Activated T-cell treated with anti-CD3 and anti-CD28 coated beads, Interleukin-2, amount 50 U/mL, for 48 hours (primary cell): Measurements from ENCODE around the gene TRIM33.
"Not testable (repeated sequence)": the region's sequence is repeated elsewhere in the genome, so short reads cannot be mapped to it uniquely, and the experiment has no call there.

Experiments
- DNase-seq, 2 experiments: peaks; one replicate each; pipeline ENCODE4 v3.0.0-alpha.2; 2020

The TRIM33 gene

GRCh38 chr1:114390960-114391359 lies 120.0 kb downstream of the TRIM33 start:
- no peak for DNase-seq

- no peak for DNase-seq
Observed at GRCh38 chr1:114390361-114390760, 120.6 kb downstream of the TRIM33 start.

DNA sequence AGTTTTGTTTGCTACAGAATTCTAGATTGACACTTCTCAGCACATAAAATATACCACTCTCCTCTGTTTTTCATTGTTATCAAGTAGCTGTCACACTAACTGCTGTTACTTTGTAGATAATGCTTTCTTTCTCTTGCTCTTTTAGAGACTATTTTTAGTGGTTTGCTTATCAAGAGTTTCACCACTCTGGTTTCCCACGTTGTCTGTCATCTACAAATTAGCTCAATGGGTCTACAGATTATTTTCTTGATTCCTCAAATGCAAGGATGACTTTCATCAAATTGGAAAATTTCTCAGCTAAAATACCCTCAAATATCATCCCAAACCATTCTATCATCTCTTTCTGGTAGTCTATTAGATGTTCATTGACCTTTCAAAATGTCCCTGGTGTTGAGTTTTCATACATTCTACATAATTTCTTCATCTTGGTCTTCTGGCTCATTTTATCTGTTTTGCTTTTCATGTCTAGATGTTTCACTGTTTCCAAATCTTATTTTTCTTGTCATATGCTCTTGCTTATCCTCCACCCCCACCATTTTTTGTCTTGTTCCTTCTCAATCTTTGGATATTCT lies 122.5 kb downstream of the TRIM33 start:
- DNase-seq, result no peak

DNA sequence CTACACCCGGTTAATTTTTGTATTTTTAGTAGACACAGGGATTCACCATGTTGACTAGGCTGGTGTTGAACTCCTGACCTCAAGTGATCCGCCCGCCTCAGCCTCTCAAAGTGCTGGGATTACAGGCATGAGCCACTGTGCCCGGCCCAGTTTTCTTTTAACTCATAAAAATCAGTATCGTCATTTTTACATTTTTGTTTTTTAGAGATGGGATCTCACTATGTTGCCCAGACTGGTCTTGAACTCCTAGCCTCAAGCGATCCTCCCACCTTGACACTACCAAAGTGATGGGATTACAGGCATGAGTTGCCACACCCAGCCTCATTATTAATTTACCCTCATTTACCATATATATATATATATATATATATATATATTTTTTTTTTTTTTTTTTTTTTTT lies 123.4 kb downstream of the TRIM33 start:
- DNase-seq, result not testable (repeated sequence)

GRCh38 chr1:114387010-114387360 lies 124.0 kb downstream of the TRIM33 start:
- DNase-seq, result no peak

GRCh38 chr1:114386129-114387009 lies 124.6 kb downstream of the TRIM33 start:
- DNase-seq, result no peak

DNA sequence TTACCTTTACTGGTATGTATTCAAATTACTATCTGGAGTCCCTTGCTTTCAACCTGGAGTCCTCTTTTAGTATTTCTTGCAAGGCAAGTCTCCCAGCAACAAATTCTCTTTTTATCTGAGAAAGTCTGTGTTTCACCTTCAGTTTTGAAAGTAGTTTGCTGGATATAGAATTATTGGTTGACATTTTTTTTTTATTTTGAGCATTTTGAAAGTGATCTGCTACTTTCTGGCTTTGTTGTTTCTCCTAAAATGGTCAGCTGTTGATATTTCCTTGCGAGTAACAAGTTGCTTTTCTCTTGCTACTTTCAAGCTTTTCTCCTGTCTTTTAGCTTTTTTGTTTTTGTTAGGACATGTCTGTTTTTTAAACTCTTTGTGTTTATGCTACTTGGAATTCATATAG lies 126.1 kb downstream of the TRIM33 start:
- DNase-seq, result no peak

GRCh38 chr1:114379987-114380386 lies 131.0 kb downstream of the TRIM33 start:
- no peak for DNase-seq

DNA sequence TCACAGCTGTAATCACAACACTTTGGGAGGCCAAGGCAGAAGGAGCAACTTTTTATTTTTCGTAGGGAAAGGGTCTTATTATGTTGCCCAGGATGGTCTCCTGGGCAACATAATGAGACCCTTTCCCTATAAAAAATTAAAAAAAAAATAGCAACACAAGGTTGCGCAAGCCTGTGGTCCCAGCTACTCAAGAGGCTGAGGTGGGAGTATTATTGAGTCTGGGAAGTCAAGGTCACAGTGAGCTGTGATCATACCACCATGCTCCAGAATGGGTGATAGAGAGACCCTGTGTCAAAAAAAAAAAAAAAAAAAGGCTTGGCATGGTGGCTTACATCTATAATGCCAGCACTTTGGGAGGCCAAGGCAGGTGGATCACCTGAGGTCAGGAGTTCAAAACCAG lies 131.6 kb downstream of the TRIM33 start:
- no peak for DNase-seq

DNA sequence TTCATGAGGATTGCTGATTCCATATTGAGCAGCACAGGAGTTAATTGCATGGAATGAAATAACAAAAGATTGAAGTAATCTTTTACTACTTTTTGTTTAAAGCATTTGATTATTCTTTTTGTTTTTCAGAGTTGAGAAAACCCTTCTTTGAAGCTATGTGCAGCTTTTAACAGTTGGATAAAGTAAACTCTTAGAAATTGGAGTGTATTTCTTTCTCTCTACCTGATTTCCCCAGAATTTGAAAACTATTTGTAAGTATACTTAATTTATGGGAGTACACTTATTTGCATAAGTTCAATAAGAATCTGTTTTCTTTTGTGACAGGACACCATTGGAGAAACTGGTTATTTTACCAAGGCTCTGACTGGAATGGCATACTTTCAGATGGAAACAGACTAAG lies 133.6 kb downstream of the TRIM33 start:
- DNase-seq, result no peak

DNA sequence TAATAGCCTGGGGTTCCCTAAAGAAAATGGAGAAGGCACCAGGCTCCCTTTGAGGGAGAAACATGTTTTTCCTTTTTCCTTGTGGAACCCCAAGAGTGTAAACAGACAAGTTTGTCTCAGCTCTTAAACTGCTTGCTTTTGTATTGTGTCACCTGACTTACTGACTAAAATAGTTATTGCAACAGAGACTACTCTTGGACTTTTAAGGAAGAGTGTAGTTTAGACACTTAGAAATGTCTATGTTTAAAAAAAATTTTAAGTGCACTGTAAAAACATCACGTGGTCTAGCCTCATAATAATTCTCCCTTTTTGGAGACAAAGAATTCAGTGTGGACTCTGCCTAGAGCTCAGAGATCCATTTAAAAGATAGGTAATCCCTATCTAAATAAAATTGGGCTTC lies 141.1 kb downstream of the TRIM33 start:
- no peak for DNase-seq

DNA sequence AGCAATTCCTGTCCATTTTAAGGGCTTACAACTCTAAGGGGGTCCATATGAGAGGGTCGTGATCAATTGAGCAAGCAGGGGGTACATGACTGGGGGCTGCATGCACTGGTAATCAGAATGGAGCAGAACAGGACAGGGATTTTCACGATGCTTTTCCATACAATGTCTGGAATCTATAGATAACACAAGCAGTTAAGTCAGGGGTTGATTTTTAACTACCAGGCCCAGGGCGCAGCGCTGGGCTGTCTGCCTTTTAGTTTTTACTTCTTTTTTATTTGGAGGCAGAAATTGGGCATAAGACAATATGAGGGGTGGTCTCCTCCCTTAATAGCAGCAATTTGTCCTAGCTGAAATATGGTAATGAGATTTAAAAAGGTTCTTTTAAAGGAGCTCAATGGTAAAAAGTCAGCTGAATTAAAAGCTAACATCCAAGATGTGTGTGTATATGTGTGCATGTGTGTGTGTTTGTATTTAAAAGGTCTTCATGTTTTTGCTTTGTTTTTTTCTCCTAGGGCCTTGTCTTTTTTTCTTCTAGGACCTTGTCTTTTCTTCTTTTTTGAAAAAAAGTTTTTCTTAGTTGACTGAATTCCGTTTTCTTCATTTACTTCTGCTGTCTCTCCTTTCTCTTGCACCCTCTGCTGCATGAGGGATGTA lies 141.6 kb downstream of the TRIM33 start:
- not testable (repeated sequence) for DNase-seq

DNA sequence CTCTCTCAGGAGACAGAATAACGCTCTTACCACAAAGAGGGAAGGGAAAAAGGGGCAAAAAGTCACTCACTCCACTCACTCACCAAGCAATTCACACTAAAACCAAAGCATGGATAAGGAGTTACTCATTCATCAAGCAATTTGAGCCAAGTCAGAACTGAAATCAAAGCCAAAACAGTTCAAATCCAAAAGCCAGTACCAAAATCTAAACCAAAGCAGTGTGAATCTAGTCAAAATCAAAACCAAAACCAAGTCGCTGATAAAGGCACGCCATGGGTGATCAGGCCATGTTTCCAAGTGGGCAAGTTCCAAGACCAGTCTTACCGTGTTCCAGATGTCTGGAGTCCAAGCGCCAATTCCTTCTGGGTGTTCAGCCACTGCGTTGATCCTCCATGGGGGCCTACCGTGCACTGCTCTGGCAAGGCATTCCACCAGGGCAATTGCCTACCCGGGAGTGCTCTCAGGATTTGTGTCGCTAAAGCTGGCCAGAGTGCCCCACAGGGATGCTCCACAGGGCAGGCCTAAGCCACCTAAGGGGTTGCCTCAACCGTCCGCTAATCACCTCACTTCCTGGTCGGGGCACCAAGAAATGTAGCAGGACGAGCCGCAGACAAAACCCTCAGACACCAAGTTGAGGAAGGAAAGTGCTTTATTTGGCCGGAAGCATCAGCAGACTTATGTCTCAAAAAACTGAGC lies 142.3 kb downstream of the TRIM33 start:
- DNase-seq, result no peak

DNA sequence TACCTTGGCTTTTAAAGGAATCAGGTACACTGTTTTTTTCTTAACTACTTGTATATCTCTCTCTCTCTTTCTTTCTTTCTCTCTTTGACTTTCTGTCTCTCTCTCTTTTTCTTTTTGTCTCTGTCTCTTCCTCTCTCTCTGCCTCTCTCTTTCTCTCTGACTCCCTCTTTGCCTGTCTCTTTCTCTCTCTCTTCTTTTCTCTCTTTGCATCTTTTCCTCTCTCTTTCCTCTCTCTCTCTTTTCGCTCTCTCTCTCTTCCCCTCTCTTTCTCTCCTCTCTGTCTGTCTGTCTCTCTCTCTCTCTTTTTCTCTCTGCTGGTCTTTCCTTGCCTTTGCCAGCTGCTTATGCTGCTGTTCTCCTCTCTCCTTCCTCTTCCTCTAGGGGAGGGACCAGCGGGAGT lies 143.2 kb downstream of the TRIM33 start:
- no peak for DNase-seq

DNA sequence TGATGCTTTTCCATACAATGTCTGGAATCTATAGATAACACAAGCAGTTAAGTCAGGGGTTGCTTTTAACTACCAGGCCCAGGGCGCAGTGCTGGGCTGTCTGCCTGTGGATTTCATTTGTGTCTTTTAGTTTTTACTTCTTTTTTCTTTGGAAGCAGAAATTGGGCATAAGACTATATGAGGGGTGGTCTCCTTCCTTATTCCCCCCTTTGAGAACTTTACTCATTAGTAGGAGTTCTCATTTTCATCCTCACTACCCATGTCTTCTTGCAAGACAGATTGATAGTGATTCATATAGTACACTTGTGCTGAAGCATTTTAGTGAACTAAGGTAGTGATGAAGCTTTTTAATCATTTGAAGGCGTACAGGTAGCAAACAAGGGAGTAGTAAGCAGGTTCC lies 147.8 kb downstream of the TRIM33 start:
- not testable (repeated sequence) for DNase-seq

GRCh38 chr1:114359791-114360190 lies 151.2 kb downstream of the TRIM33 start:
- no peak for DNase-seq

DNA sequence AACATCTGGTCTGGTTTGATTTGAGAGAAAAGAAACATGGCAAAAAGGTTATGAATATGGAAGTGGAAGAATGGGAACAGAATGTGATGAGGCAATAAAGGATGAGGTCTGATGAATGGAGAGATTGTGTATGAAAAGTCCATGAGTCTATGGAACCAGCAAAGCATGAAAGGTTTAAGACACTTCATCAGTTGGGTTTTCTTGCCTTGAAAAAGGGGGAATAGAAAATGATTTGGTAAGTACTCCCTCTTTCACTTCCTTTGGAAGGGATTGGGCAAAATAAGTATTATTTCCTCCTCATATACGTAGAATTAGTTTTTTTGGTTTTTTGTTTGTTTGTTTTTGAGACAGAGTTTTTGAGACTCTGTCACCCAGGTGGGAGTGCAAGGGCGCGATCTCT lies 155.8 kb downstream of the TRIM33 start:
- no peak for DNase-seq

- DNase-seq, result no peak
Observed at GRCh38 chr1:114353262-114353661, 157.7 kb downstream of the TRIM33 start.

GRCh38 chr1:114352797-114353196 lies 158.2 kb downstream of the TRIM33 start:
- DNase-seq, result no peak

DNA sequence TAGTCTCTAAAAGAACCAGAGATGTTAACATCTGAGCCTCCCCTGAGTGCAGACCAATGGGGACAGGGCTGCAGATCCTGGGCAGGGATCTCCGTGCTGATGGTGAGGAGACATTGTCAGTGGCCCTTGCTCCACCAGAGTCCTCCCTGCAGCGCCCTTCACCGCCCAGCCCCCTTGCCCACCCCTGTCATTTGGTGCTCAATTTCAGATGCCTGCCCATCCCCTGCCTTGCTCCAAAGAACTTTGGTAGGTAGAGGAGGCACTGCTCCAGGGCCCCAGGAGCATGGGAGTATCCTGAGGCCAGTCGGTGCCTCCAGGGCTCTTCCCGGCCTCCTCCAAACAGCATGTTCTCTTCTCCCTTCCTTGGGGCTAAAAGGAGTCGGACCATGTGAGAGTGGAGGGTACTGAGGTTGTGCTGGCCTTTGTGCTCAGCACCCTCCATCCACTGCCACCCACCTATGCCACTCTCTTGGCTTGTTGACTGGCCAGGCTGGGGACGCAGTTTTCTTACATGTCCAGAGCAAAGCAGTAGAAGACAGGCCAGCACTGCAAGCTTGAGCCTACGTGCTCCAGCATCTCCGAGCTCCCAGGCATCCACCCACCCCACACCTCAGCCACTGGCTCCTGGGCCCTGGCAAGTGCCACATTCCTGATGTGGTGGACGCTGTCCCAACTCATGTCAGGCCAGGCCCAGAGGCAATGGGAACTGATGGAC lies 160.1 kb downstream of the TRIM33 start:
- no peak for DNase-seq

- no peak for DNase-seq
Observed at GRCh38 chr1:114349891-114350605, 161.0 kb downstream of the TRIM33 start.
